K562 (cell line): Measurements from ENCODE around the gene LAG3. TPM values are rescaled to one million over a fixed set of nuclear protein-coding genes. Genes with fewer than 3 reads are reported as not detected.

Experiments used
- CTCF ChIP-seq, 3 experiments: IDR thresholded peaks in 2 of 3; conservative IDR thresholded peaks in 1 of 3; 2 replicates each; pipeline ENCODE4 v1.5.1; 2011 to 2012; ENCODE audit warnings: low read length in 3 of 3, mild to moderate bottlenecking in 3 of 3, control low read depth in 2 of 3, improper control_type of control experiment in 1 of 3, inconsistent platforms in 1 of 3, low read depth in 1 of 3, mixed read lengths in 1 of 3, moderate library complexity in 1 of 3; ENCODE audit not compliant: insufficient read depth in 2 of 3
- IRF1 ChIP-seq: sonication (generic); formaldehyde crosslinking; IDR thresholded peaks from 2 replicates; pipeline ENCODE4 v1.8.0; 2022; ENCODE audit warnings: missing genetic modification reagents, mild to moderate bottlenecking, borderline replicate concordance
- KDM2B ChIP-seq: fragments of 250-450 bp; sonication (Bioruptor Pico); IDR thresholded peaks from 2 replicates; pipeline ENCODE4 v1.8.0; 2021; ENCODE audit warnings: mild to moderate bottlenecking, moderate library complexity
- KLF13 ChIP-seq: fragments of 450-650 bp; IDR thresholded peaks from 2 replicates; pipeline ENCODE4 v1.6.1; 2016; ENCODE audit warnings: missing genetic modification characterization, low read depth, mild to moderate bottlenecking, missing compliant biosample characterization, moderate library complexity, borderline replicate concordance
- POLR3G ChIP-seq: IDR thresholded peaks from 2 replicates; pipeline ENCODE4 v1.6.1; 2011; ENCODE audit not compliant: insufficient read length, insufficient replicate concordance; ENCODE audit errors: extremely low read depth
- RBFOX2 ChIP-seq: fragments of 200-400 bp; formaldehyde crosslinking; IDR thresholded peaks from 2 replicates; pipeline ENCODE4 v1.6.1; 2017; ENCODE audit warnings: low read depth, mild to moderate bottlenecking, low read length, moderate library complexity
- ZNF165 ChIP-seq: fragments of 250-450 bp; sonication (Bioruptor Pico); IDR thresholded peaks from 2 replicates; pipeline ENCODE4 v1.4.0; 2020; ENCODE audit warnings: borderline replicate concordance
- ZNF696 ChIP-seq: fragments of 250-450 bp; sonication (Bioruptor Pico); conservative IDR thresholded peaks from 2 replicates; pipeline ENCODE4 v1.4.0; 2020; ENCODE audit warnings: mild to moderate bottlenecking, moderate library complexity
- polyA plus RNA-seq, 8 experiments: library from polyadenylated mRNA; depleted of rRNA in 4 of 8; stranded (reverse) in 5 of 8; unstranded in 3 of 8; fragments of >200 nt; fragmentation: Nextera tagmentation in 2 of 8; fragmentation: Illumina TruSeq in 1 of 8; extraction: Ambion mirVana in 2 of 8; extraction: Trizol in 1 of 8; gene quantifications; 2 replicates each; pipeline versions ENCODE4 v1.2.1 to v1.2.3, GENCODE V29; 2011 to 2014; ENCODE audit warnings: inconsistent platforms in 1 of 8, missing spikeins in 1 of 8
- total RNA-seq, 7 experiments: library from RNA; depleted of rRNA in 6 of 7; stranded (reverse); fragments of >200 nt in 6 of 7; fragmentation: Illumina TruSeq in 2 of 7; extraction: Trizol in 2 of 7; gene quantifications; 2 replicates each; pipeline versions ENCODE4 v1.2.1 to v1.2.3, GENCODE V29; 2011 to 2021; ENCODE audit warnings: low replicate concordance in 1 of 7
- TF ChIP-seq, protein P1 (sequence below): fragments of 450-650 bp; IDR thresholded peaks from 2 replicates; pipeline ENCODE4 v1.6.1; 2016; ENCODE audit warnings: mild to moderate bottlenecking, moderate library complexity

LAG3 gene
- total and polyA plus RNA-seq, 9 of the 15 experiments (the other 6 are each of a cell fraction or from before 2014, with no cell fraction given) = 0.07 to 0.66 (median 0.09) TPM; not detected in 1

DNA sequence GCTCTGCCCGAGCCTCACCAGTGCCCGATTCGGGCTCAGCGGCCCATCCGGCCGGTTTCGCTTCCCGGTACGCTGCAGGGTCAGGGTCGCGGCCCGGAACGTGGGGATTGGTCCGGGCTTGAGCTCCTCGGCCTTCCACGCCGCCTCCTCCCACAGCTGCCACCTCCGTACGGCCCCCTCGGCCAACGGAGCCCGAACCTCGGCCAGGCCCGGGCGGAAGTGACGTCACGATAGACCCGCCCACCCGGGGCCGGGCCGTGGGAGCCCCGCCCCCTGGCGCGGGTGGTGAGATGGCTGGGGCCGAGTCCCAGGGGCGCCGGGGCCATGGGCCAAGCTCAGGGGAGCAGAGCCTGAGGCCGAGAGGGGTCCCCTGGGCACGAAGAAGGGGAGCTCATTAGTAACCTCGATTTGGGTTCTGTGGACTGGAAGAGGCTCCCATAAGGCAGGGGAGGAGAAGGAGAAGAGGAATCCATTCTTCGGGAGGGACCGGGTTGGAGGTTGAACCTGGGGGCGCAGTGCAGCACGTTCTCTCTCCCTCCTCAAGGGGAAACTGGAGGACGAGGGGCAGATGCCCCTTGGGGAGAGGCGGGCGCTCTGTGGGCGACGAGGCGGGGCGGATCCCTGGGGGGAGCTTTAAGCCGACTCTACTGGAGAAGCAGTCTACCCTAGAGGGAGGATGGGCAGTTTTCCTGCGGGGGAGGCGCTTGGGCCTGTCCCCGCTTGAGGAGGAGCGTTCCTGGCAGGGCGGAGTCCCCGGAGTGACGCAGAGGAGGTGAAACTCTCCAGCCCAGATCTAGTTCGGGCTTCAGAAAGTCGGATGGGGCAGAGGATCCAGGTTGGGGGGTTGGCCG lies 19.2 kb upstream of the LAG3 start, which contains the start of gene MLF2 (continued):
- TF ChIP-seq, protein P1, sequence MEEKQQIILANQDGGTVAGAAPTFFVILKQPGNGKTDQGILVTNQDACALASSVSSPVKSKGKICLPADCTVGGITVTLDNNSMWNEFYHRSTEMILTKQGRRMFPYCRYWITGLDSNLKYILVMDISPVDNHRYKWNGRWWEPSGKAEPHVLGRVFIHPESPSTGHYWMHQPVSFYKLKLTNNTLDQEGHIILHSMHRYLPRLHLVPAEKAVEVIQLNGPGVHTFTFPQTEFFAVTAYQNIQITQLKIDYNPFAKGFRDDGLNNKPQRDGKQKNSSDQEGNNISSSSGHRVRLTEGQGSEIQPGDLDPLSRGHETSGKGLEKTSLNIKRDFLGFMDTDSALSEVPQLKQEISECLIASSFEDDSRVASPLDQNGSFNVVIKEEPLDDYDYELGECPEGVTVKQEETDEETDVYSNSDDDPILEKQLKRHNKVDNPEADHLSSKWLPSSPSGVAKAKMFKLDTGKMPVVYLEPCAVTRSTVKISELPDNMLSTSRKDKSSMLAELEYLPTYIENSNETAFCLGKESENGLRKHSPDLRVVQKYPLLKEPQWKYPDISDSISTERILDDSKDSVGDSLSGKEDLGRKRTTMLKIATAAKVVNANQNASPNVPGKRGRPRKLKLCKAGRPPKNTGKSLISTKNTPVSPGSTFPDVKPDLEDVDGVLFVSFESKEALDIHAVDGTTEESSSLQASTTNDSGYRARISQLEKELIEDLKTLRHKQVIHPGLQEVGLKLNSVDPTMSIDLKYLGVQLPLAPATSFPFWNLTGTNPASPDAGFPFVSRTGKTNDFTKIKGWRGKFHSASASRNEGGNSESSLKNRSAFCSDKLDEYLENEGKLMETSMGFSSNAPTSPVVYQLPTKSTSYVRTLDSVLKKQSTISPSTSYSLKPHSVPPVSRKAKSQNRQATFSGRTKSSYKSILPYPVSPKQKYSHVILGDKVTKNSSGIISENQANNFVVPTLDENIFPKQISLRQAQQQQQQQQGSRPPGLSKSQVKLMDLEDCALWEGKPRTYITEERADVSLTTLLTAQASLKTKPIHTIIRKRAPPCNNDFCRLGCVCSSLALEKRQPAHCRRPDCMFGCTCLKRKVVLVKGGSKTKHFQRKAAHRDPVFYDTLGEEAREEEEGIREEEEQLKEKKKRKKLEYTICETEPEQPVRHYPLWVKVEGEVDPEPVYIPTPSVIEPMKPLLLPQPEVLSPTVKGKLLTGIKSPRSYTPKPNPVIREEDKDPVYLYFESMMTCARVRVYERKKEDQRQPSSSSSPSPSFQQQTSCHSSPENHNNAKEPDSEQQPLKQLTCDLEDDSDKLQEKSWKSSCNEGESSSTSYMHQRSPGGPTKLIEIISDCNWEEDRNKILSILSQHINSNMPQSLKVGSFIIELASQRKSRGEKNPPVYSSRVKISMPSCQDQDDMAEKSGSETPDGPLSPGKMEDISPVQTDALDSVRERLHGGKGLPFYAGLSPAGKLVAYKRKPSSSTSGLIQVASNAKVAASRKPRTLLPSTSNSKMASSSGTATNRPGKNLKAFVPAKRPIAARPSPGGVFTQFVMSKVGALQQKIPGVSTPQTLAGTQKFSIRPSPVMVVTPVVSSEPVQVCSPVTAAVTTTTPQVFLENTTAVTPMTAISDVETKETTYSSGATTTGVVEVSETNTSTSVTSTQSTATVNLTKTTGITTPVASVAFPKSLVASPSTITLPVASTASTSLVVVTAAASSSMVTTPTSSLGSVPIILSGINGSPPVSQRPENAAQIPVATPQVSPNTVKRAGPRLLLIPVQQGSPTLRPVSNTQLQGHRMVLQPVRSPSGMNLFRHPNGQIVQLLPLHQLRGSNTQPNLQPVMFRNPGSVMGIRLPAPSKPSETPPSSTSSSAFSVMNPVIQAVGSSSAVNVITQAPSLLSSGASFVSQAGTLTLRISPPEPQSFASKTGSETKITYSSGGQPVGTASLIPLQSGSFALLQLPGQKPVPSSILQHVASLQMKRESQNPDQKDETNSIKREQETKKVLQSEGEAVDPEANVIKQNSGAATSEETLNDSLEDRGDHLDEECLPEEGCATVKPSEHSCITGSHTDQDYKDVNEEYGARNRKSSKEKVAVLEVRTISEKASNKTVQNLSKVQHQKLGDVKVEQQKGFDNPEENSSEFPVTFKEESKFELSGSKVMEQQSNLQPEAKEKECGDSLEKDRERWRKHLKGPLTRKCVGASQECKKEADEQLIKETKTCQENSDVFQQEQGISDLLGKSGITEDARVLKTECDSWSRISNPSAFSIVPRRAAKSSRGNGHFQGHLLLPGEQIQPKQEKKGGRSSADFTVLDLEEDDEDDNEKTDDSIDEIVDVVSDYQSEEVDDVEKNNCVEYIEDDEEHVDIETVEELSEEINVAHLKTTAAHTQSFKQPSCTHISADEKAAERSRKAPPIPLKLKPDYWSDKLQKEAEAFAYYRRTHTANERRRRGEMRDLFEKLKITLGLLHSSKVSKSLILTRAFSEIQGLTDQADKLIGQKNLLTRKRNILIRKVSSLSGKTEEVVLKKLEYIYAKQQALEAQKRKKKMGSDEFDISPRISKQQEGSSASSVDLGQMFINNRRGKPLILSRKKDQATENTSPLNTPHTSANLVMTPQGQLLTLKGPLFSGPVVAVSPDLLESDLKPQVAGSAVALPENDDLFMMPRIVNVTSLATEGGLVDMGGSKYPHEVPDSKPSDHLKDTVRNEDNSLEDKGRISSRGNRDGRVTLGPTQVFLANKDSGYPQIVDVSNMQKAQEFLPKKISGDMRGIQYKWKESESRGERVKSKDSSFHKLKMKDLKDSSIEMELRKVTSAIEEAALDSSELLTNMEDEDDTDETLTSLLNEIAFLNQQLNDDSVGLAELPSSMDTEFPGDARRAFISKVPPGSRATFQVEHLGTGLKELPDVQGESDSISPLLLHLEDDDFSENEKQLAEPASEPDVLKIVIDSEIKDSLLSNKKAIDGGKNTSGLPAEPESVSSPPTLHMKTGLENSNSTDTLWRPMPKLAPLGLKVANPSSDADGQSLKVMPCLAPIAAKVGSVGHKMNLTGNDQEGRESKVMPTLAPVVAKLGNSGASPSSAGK = no peak
- TF ChIP-seq ZNF165 (CRISPR knock-in tag) (no peak), RBFOX2 (peak; percentile 95), POLR3G (no peak), IRF1 (CRISPR knock-in tag) (no peak), ZNF696 (CRISPR knock-in tag) (no peak), CTCF (IDR thresholded peaks at IDR 0.05 in 2 of 3, conservative IDR thresholded peaks at IDR 0.05 in 1 of 3; ENCODE audit: insufficient read depth in 2 of 3, low read depth in 1 of 3, low read length in 3 of 3) (peak in 1 of 3 experiments; percentile 93; a peak in 3 of 6 replicates), KLF13 (tag) (0 out of 2 replicates have a peak, but pooled peaks have one; percentile 61), KDM2B (no peak)
